ENCODE data around the gene PAX6.

The PAX6 gene

DNA sequence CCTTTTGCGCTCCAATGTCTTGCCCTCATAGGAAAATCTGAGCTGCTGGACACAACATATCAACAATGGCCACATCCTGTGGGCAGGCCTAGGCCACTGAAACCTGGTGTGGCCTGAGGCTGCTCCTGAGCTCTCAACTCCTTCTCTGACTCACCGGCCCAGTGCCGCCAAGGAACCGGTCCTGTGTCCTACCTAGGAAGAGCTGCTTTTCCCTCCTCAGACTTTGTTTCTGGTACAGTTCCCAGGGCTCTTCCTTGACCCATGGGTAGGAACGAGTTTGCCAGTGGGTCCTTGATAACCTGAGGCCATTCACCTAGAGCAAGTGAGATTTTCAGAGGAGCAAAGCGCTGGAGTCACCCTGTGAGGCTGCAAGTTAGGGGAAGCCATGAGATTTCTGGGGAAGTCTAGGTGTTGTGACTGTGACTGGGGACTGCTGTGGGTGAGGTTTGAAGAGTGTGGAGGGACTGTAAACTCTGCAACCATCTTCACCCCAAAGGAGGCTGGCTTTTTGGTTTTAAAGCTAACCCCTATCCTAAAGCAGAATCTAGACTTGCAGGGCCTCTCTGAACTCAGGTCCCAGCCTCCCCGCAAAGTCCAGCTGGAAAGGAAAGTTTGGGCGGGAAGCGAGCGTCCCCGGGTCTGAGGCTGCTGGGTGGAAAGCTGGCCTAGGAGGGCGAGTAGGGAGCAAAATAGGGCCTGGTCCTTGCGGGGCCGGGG lies 12.0 kb upstream of the PAX6 start:
- in situ Hi-C loops (cut with MboI; ENCODE audit: low sequenced_read_pairs), result no loop called here

DNA sequence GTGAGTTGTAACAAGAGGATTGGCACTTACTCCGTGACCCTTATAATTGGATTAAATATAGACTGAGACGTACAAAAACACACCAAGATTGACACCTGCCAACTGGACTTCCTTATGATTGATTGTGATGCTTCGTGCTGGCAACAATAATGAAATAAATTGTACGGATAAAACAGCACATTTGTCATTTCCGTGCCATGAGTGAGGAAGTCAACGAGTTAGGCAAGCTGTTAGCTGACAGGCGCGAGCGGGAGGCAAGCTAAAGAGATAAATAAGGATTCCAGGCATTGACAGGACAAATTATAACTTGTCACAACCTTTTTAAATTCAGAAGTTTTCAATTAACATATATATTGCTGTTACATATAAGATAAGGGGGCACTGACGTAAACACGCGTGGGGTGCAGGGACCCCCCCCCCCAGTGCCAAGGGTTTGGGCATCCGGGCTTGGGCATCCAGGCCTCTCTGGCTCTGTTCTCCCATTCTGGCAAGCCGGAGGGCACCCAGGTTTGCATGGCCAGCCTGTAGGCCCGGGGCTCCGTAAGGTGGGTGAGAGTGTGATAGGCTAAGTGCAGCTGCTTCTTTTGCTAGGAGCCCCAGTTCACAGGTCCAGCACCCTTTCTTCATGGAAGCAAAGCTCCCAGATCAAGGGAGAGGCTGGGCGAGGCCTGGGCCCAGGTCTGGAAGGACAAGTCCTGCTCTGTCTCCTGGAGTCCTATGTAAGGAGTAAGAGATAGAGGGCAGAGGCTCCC lies 11.2 kb upstream of the PAX6 start:
- in situ Hi-C loops (cut with MboI; ENCODE audit: low sequenced_read_pairs), result no loop called here

DNA sequence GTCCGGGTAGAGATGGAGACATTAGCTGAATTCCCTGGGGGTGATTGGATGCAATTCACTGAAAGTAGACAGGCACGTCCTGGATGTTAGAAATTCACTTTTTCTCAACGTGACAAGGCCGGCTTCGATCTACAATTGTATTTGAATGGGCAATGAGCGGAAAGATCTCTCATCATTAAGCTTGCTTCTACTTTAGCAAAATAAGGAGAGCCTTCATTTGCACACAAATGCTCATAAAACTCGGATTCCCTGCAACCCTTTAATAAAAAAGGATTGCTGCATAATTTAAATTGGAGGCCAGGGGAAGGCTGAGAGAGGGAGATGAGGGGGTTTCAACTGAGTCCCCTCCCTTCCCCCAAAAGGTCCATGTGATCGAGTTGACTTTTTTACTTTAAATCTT lies 10.6 kb upstream of the PAX6 start:
- in situ Hi-C loops (cut with MboI; ENCODE audit: low sequenced_read_pairs), result no loop called here

DNA sequence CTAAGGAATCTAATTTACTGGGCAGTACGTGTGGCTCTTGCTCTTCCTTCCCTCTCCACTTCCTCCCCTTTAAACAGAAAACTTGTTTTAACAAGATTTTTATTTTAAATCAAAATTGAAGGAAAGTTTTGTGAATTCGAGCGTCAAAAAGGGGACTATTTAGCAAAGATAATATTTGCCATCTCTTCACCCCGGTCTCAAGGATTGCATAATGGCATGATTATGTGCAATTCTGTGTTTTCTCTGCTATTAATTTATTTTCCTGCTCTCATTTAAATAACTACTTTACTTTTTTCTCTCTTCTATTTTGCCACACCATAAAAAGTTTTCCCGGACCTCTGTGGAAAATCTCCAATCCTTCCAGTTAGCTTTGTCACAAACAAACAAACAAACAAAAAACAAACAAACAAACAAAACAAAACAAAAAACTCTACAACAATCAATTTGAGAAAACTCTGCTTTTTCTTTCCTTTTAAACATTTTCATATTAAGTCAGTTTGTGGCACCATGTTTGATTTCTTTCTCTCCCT lies 10.2 kb upstream of the PAX6 start:
- in situ Hi-C loops (cut with MboI; ENCODE audit: low sequenced_read_pairs), result no loop called here

DNA sequence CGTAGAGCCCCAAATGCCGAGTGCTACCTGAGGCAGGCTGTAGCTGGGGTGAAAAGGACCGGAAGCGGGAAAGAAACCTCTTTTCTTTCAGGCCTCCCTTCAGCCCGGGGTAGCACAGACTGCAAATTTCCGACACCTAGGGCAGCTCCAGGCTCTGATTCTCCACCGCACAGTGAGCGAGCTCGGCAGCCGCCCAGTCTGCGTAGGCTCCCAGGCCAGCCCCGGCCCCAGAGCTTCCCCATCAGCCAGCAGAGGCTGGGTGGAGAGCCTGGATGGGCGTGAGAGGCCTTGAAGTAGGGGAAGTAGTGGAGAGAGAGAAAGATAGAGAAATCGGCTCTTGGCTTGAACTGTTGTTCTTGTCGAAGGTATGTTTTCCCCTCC lies 9.3 kb upstream of the PAX6 start:
- in situ Hi-C loops (cut with MboI; ENCODE audit: low sequenced_read_pairs), result no loop called here

DNA sequence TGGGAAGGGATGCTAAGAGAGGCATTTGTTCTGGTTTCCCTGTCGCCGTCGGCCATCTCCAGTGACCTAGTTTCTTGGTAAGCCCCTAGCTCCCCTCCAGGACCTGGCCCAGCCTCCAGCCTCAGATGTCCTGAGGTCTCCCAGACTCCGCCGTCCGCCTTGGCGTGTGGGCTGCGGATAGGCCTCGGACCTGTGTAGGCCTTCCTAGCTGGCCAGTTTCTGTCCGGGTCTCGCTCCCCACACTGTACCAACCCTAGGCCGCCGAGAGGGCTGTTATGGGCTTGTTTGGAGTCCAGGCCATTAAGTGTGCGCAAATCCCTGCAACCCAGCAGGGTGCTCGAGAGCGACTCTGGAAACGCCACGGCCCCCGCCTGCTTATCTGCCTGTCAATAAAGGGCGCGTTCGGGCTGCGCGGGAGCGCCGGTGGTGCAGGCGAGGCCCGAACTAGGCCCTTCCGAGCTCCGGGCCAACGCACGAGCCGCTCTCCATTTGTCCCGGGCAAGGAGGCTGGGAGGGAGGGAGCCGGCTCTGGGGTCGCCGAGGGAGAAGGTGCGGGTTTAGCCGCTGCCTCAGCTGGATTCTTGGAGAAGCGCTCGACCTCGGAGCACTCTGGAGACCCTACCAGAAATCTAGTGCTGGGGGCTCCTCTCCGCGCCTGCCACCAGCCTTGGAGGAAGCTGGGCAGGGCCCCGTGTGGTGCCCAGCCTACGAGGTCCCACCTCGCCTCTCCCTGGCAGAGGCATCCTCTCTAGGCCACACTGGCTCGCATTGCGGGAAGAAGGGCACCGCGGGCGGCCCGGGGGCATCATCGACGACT lies 8.7 kb upstream of the PAX6 start:
- in situ Hi-C loops (cut with MboI; ENCODE audit: low sequenced_read_pairs), result no loop called here

DNA sequence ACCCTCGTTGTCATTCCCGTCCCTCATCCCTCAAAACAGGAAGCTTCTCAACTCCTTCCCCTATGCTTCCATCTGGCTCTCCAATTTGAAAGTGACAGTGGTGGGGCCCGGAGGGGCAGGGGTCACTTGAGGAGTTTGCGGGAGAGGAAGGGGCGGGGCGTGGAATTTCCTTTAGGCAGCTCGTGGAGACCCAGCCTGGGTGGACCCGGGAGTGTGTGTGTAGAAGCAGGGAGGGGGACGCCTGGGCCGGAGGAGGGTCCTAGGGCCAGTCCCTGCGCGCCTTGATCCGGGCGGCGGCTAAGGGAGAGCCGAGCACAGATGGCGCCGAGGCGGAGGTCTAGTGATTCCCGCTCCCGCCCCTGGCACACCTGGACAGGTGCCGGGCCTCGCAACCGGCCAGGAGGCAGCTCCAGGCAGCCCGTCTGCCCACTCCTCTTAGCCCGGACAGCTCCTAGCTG lies 7.8 kb upstream of the PAX6 start:
- in situ Hi-C loops (cut with MboI; ENCODE audit: low sequenced_read_pairs), result no loop called here

DNA sequence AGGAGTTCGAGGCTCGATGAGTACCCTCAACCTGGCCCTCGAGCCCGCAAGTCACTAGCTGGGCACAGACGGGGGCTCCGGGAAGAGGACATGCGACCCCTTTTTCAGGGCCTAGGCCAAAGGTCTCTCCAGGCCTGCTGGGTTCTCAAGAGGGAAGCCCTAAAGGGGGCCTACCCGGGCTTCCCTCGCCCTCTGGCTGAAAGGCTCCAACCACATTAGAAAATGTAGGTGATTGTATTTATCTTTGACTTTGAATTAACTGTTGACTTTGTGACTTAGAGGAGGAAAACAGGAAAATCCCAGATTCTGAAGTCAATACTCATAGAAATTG lies 7.3 kb upstream of the PAX6 start:
- in situ Hi-C loops (cut with MboI; ENCODE audit: low sequenced_read_pairs), result no loop called here

DNA sequence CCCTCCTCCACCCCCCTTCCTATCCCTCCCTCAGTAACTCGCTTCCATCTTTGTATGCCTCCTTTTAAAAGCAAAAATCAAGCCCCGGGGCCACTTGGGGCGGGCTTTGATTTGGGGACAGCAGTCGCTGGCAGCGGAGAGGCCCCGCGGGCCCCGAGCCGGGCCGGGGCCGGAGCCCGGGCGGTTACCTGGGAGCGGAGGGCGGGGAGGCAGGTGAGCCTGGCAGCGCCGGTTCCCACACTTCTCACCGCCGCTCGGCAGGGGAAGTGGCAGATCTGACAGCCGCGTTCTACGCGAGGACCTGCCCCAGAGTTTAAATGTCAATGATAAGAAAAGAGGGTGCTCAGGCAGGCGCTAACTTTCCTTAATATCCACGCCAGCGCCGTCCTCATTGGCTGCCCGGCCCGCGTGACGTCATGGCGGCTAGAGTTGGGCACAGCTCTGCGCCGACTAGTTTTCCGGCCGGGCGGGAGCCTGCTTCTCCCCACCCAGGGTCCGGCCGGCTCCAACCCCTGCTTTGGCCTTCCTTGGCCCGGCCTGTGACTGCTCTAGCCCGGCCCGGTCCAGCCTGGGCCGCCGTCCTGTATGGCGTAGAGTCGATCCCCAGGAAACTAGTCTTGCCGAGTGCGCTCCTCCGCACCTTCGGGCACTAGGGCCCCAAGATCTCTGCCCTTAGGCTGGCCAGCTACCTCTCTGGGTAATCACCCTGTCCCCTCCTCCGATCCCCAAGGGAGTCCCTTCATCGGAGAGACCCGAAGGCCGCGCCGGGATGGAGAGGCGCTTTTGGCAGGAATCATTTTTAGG lies 6.7 kb upstream of the PAX6 start:
- in situ Hi-C loops (cut with MboI; ENCODE audit: low sequenced_read_pairs), result no loop called here

DNA sequence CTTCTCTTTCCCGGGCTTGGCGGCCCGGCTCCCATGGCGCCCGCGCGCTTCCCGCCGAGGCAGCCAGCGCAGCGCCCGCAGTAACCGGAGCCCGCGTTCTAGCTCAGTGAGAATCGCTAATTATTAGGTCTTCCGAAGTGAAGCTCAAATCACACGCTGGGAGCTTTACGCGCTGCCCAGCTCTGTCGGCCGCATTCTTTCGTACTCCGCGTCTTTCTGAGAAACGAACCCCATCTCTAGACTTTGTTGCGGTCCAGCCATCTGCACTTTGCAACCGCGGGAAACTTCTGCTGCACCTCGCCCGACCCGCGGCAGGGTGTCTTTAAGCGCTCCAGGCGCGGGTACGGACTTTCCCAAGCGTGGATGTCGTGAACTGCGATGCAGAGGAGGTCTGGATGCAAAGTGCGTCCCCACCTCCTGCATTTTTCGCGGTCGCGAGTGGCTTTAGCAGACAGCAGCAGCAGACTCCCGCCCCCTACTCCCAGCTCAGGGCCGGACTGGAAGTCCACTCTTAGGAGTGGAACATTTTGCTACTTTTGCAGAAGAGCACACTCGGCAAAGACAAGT lies 6.0 kb upstream of the PAX6 start:
- in situ Hi-C loops (cut with MboI; ENCODE audit: low sequenced_read_pairs), result no loop called here

DNA sequence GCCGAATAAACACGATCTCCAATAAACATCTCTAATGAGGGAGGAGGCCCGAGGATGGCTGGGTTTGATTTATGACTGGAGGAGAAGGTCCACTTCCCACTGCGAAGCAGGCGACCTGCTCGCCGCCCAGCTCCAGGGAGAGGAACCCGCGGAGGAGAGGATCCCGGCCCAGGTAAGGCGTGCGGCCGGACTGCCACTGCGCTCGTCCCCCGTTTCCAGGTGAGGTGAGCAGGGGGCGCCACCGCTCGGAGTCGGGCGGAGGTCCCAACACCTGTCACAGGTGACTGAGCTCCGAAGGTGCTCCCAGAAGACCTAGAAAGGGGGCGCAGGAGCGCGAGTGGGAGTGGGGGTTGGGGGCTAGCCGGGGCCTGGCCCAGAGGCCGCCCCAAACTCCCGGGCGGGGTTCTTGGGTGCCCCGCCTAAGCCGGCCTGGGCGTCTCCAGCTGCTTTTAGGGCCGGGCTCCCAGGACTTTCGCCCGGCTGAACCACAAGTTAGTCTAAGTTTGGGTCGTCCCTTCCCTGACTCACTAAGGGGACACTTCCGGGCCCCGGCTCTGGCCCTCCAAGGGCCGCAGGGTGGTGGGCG lies 5.4 kb upstream of the PAX6 start:
- in situ Hi-C loops (cut with MboI; ENCODE audit: low sequenced_read_pairs), result no loop called here

DNA sequence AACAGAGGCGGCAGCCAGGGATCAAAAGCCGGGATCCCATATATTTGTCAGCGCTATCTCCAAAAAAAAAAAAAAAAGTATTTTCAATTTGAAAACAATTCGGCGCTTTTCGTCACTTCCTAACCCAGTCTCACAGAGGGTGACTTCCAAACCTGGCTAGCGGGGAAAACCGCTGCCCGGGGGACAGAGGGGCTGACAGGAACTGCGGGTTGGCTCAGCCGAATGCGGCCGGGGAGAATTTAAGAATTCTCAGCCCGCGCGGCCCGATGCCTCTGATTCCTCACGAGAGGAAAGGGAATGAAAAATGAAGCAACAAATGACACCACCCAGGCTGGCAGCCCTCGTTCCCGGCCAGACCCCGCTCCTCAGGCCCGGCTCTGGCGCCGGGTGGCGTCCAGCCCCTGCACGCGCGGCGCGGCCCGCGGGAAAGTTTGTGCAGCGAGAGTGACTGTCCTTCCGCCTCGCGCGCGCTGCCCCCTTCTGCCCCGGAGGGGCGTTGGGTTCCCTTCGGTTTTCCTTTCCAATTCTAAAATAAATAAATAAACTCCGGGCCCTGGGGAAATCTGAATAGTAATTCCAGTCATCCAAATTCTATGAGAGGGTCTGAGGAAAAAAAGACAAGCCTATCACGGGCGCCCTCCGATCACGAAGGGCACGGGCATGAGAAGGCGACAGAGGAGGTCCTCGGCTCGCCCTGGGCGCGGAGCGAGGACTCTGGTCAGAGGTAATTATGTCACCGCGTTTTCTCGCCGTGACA lies 4.8 kb upstream of the PAX6 start:
- in situ Hi-C loops (cut with MboI; ENCODE audit: low sequenced_read_pairs), result no loop called here

DNA sequence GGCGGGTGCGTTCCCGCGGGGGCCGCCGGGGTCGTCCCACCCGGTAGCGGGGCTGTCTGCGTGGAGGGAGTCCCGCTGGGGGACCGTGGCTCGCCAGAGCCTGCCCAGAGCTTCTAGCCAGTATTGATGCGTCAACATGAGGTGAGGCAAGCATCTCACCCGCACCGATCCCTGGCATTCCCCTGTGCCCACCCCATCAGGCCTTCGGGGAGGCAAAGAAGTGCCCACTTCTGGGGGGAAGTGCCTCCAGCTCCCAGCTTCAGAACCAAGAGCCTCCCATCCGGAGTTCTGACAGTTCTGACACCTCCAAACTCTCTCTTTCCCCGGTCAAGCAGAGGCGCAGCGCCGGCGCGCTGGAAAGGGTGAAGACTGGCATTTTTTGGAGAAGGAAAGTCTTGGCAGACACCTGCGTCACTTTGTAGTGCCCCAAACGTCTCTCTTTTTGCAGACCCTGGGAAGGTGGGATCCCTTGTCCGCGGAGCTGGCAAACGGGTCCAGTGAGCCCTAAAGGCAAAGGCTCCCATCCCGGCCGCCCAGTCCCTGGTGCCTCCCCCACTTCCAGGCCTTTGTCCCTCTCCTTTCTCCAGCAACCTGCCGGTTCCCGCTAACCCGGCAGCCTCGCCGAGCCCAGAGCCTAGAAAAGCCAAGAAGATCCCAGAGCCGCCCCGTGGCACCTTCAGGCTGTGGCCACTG lies 3.2 kb upstream of the PAX6 start:
- in situ Hi-C loops (cut with MboI; ENCODE audit: low sequenced_read_pairs), result no loop called here

DNA sequence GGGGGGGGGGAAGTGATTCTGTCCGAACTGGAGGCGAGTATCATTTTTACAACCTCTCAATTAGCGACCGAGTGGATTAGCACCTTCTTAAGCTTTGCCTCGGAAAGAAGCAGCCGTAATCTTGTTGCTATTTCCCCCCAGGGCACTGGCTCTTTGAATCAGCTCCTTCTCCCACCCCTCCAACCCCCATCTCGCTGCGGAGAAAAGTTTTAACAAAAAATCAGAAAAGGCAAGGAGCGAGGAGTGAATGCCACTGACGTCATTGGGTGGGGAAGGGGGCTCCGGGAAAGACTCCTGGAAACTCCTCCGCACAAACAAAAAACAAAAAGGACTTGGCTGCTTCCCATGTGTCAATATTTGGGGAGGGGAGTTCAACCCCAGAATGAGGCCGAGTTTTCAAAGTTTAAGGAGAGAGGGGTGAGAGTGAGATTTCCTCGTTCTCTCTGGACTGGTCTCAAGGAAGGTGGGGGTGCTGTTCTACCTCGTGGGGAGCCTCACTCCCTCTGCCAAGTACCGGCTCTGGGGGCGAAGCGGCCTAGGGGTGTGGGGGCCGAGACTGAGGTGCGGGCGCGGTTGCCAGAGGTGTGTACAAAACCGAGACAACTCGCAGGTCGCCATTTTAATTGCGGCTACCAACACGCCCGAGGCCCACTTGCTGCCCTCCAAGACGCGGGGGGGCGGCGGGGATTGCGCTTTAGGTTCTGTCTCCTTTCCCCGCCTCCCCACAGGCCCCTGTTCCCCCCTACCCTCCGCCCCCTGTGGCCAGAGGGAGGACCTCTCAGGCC lies 2.5 kb upstream of the PAX6 start:
- in situ Hi-C loops (cut with MboI; ENCODE audit: low sequenced_read_pairs), result no loop called here

DNA sequence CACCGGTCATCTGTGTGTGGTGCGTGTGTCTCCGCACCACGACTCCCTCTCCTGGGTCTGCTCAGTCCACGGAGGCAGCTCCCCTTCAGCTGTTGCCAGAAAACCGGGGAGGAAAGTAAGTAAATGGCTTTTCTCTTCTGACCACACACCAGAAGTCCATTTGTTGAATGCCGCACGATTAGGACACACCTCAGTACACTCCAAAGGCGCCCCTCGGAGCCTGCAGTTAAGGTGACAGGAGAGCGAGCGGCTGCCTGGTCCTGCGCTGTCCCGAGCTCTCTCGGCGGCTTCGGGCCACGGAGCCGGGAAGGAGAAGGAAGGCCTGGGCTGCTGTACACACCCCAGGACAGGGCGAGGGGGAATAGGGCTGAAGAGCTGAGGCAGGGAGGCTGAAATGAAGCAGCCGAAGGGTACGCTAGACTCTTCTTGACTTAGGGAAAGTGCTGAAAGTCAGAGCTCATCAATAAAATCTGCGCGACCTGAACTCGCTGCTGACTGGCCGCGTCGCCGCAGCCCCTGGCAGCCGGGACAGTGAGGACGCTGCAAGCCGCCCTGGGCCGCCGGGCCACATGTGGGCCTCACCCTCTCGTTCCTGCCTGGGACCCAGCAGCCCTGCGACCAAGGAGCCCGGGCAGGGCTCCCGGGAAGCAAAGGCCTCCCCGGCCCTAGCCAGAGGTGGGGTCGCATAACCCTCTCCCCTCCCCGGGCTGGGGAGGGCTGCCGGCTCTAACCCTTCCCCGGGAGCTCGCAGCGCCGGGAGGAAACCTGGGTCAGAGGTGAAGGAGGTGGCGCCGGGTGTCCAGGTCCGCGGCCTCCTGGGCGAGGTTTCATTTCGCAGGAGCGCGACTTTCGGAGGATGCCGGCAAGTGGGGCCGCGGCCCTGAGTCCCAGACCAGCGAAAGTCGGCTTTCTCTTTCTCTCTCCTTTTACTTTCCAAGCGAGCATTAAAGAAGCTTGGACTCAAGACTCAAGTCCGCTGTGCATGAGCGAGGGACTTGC lies 1.6 kb upstream of the PAX6 start:
- in situ Hi-C loops (cut with MboI; ENCODE audit: low sequenced_read_pairs), result no loop called here

DNA sequence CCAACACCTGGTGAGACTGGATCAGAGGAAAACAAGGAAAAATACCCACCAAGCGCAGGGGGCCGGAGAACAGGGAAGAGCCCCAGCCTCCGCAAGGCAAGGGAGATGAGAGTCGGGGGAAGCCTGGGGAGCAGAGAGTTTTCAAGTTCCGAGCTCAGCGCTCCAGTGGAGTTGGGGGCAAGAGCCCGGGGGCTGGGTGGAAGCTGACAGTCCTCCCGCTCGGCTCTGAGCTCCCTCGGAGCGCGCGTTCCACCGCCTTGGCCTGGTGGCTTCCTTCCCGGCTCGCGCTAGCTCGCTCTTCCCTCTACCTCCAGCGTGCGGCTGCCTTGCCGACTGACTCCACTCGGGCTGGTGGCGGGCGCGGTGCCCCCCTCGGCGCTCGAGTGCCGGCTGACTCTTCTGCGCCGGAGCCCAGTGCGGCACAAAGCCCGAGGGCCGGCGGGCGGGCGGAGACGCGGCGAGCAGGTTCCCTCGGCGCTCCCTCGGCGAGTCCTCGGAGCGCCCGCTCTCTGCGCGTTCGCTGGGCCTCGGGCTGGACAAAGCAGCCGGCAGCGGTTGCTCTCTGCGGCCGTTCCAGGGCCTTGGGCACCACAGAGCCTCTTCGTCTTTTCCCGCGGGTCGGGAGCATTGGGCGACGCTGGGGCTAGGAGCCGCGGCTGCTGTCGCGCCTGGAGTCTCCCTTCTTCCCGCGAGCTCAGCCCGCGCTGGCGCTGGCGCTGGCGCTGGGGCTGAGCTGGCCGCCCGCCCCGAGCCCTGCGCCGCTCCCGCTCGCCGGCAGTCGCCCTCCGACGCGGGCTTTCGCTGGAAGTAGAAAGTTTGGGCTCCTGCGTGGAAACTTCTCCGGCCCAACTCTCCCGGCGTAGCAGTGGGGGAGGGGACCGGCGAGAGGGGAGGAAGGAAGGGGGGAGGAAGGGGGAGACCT lies 1.0 kb downstream of the PAX6 start:
- in situ Hi-C loops (cut with MboI; ENCODE audit: low sequenced_read_pairs), result no loop called here
